SK-N-SH treated with all-trans-retinoic acid at 6 μM for 48 hours (cell line): Measurements from ENCODE around the gene LCN12.

Experiments used
- ATAC-seq: fragments of 200-7000 bp; cut with Tn5 transposase; 3 replicates; pipeline ENCODE4 v1.9.1; 2020; ENCODE audit warnings: mild to moderate bottlenecking, moderate library complexity
- ARNTL ChIP-seq: fragments of 450-650 bp; formaldehyde crosslinking; IDR thresholded peaks from 2 replicates; pipeline ENCODE4 v1.5.0; 2020; ENCODE audit warnings: low read depth, mild to moderate bottlenecking, moderate library complexity, borderline replicate concordance
- BACH2 ChIP-seq: fragments of 250-450 bp; sonication (Bioruptor Pico); IDR thresholded peaks from 2 replicates; pipeline ENCODE4 v1.9.0; 2021; ENCODE audit warnings: mild to moderate bottlenecking, borderline replicate concordance
- CREB5 ChIP-seq: fragments of 250-450 bp; sonication (Bioruptor Pico); IDR thresholded peaks from 2 replicates; pipeline ENCODE4 v1.5.1; 2020; ENCODE audit warnings: low read depth, mild to moderate bottlenecking, moderate library complexity
- CSDC2 ChIP-seq: fragments of 250-450 bp; sonication (Bioruptor Pico); IDR thresholded peaks from 2 replicates; pipeline ENCODE4 v1.5.0; 2020; ENCODE audit warnings: mild to moderate bottlenecking, moderate library complexity
- CSRNP3 ChIP-seq: fragments of 250-450 bp; sonication (Bioruptor Pico); IDR thresholded peaks from 2 replicates; pipeline ENCODE4 v1.5.1; 2021; ENCODE audit warnings: mild to moderate bottlenecking, moderate library complexity
- GLIS3 ChIP-seq: fragments of 250-450 bp; sonication (Bioruptor Pico); IDR thresholded peaks from 2 replicates; pipeline ENCODE4 v1.5.0; 2020; ENCODE audit warnings: mild to moderate bottlenecking, moderate library complexity
- ISL1 ChIP-seq: fragments of 250-450 bp; sonication (Bioruptor Pico); IDR thresholded peaks from 2 replicates; pipeline ENCODE4 v2.1.2; 2022; ENCODE audit warnings: mild to moderate bottlenecking, moderate library complexity
- OSR1 ChIP-seq: fragments of 250-450 bp; sonication (Bioruptor Pico); IDR thresholded peaks from 2 replicates; pipeline ENCODE4 v1.8.0; 2022; ENCODE audit warnings: moderate library complexity, mild to moderate bottlenecking, inconsistent platforms
- POU6F1 ChIP-seq: fragments of 250-450 bp; sonication (Bioruptor Pico); IDR thresholded peaks from 2 replicates; pipeline ENCODE4 v1.8.0; 2021; ENCODE audit warnings: low read depth, mild to moderate bottlenecking, moderate library complexity, borderline replicate concordance
- RARB ChIP-seq: fragments of 250-450 bp; sonication (Bioruptor Pico); IDR thresholded peaks from 2 replicates; pipeline ENCODE4 v1.8.0; 2021; ENCODE audit warnings: mild to moderate bottlenecking, moderate library complexity
- SNAI2 ChIP-seq: fragments of 250-450 bp; sonication (Bioruptor Pico); IDR thresholded peaks from 2 replicates; pipeline ENCODE4 v1.5.0; 2020; ENCODE audit warnings: mild to moderate bottlenecking, moderate library complexity
- TCF4 ChIP-seq: fragments of 250-450 bp; sonication (Bioruptor Pico); IDR thresholded peaks from 2 replicates; pipeline ENCODE4 v1.8.0; 2021; ENCODE audit warnings: mild to moderate bottlenecking, moderate library complexity, borderline replicate concordance
- TOX ChIP-seq: fragments of 250-450 bp; sonication (Bioruptor Pico); IDR thresholded peaks from 2 replicates; pipeline ENCODE4 v1.8.0; 2021; ENCODE audit warnings: mild to moderate bottlenecking, moderate library complexity, borderline replicate concordance
- TSHZ2 ChIP-seq: fragments of 250-450 bp; sonication (Bioruptor Pico); IDR thresholded peaks from 2 replicates; pipeline ENCODE4 v1.5.0; 2020; ENCODE audit warnings: mild to moderate bottlenecking, moderate library complexity
- ZFP3 ChIP-seq: fragments of 250-450 bp; sonication (Bioruptor Pico); IDR thresholded peaks from 2 replicates; pipeline ENCODE4 v1.5.0; 2020; ENCODE audit warnings: mild to moderate bottlenecking, moderate library complexity
- ZFP30 ChIP-seq: fragments of 450-650 bp; formaldehyde crosslinking; IDR thresholded peaks from 2 replicates; pipeline ENCODE4 v1.5.0; 2022; ENCODE audit warnings: mild to moderate bottlenecking, moderate library complexity
- ZNF565 ChIP-seq: fragments of 450-650 bp; formaldehyde crosslinking; conservative IDR thresholded peaks from 2 replicates; pipeline ENCODE4 v1.5.0; 2020; ENCODE audit warnings: low read depth, mild to moderate bottlenecking, moderate library complexity
- ZNF8 ChIP-seq: fragments of 450-650 bp; formaldehyde crosslinking; IDR thresholded peaks from 2 replicates; pipeline ENCODE4 v1.5.0; 2020; ENCODE audit warnings: mild to moderate bottlenecking, moderate library complexity

Gene LCN12

GRCh38 chr9:136923881-136924280 lies 28.2 kb upstream of the LCN12 start (continued):
- TF ChIP-seq CSRNP3 (CRISPR knock-in tag) = no peak
- TF ChIP-seq TOX (CRISPR knock-in tag) = no peak
- TF ChIP-seq ARNTL (CRISPR knock-in tag) = no peak
- TF ChIP-seq SNAI2 (CRISPR knock-in tag) = no peak
- no peak for TF ChIP-seq CSDC2
- no peak for TF ChIP-seq ZNF565
- no peak for TF ChIP-seq BACH2
- no peak for TF ChIP-seq ISL1 (CRISPR knock-in tag)
- TF ChIP-seq RARB = no peak
- TF ChIP-seq GLIS3 (CRISPR knock-in tag) = no peak
- TF ChIP-seq CREB5 (CRISPR knock-in tag) = no peak
- TF ChIP-seq ZNF8 (CRISPR knock-in tag) = no peak
- TF ChIP-seq ZFP3 = no peak
- TF ChIP-seq TCF4 (CRISPR knock-in tag) = no peak

GRCh38 chr9:136925414-136926153 lies 26.5 kb upstream of the LCN12 start:
- no peak for ATAC-seq
- TF ChIP-seq OSR1 (CRISPR knock-in tag) (no peak), CSDC2 (no peak), TSHZ2 (CRISPR knock-in tag) (no peak), RARB (no peak), ZFP30 (CRISPR knock-in tag) (no peak), ISL1 (CRISPR knock-in tag) (no peak), ZNF565 (no peak)

- ATAC-seq = peak; percentile 44
- TF ChIP-seq CSRNP3 (CRISPR knock-in tag) = no peak
- no peak for TF ChIP-seq GLIS3 (CRISPR knock-in tag)
- no peak for TF ChIP-seq ZFP3
- TF ChIP-seq SNAI2 (CRISPR knock-in tag) = no peak
- no peak for TF ChIP-seq CREB5 (CRISPR knock-in tag)
- no peak for TF ChIP-seq CSDC2
- TF ChIP-seq POU6F1 = no peak
- TF ChIP-seq, all 23 proteins: peak for 0
Observed at GRCh38 chr9:136926154-136926704, 25.8 kb upstream of the LCN12 start.
